NCI-H1092 treated with DMSO at 0.1 percent for 48 hours (cell line): ENCODE measurements around the gene HAS3.
"Not testable (repeated sequence)": the region's sequence is repeated elsewhere in the genome, so short reads cannot be mapped to it uniquely, and the experiment has no call there.

ENCODE experiments used
- DNase-seq: peaks from one replicate; lab custom pipeline; 2025; lab: John Stamatoyannopoulos, UW

Gene HAS3

GRCh38 chr16:69105501-69106361 is at the start of gene HAS3:
Gene HAS3 (plus strand): TSS chr16:69105653. CDS start chr16:69109396, 3,743 bp downstream.
- peak; percentile 67 for DNase-seq

- no peak for DNase-seq
These were observed 49.5 kb upstream of the HAS3 start for GRCh38 chr16:69055980-69056379.

GRCh38 chr16:69056421-69056820 is 49.0 kb upstream of the HAS3 start:
- no peak for DNase-seq

- peak; percentile 40 for DNase-seq
These were observed 47.8 kb upstream of the HAS3 start for GRCh38 chr16:69057400-69058378.

GRCh38 chr16:69063491-69063890 is 42.0 kb upstream of the HAS3 start:
- DNase-seq = not testable (repeated sequence)

GRCh38 chr16:69064124-69064763 is 41.2 kb upstream of the HAS3 start:
- DNase-seq = no peak

GRCh38 chr16:69064764-69065313 is 40.6 kb upstream of the HAS3 start:
- no peak for DNase-seq

GRCh38 chr16:69069504-69069903 is 35.9 kb upstream of the HAS3 start:
- no peak for DNase-seq

GRCh38 chr16:69071036-69071435 is 34.4 kb upstream of the HAS3 start:
- no peak for DNase-seq

GRCh38 chr16:69072640-69072974 is 32.8 kb upstream of the HAS3 start:
- no peak for DNase-seq

- no peak for DNase-seq
These were observed 32.2 kb upstream of the HAS3 start for GRCh38 chr16:69073181-69073702.

- no peak for DNase-seq
These were observed 28.2 kb upstream of the HAS3 start for GRCh38 chr16:69077251-69077650.

- no peak for DNase-seq
These were observed 27.4 kb upstream of the HAS3 start for GRCh38 chr16:69078073-69078472.

GRCh38 chr16:69079697-69080096 is 25.8 kb upstream of the HAS3 start:
- DNase-seq = no peak

GRCh38 chr16:69083306-69083941 is 22.0 kb upstream of the HAS3 start:
- no peak for DNase-seq

- DNase-seq = no peak
These were observed 21.2 kb upstream of the HAS3 start for GRCh38 chr16:69084289-69084688.

GRCh38 chr16:69085032-69085695 is 20.3 kb upstream of the HAS3 start:
- DNase-seq = no peak

GRCh38 chr16:69087161-69087581 is 18.3 kb upstream of the HAS3 start:
- no peak for DNase-seq

GRCh38 chr16:69088684-69089083 is 16.8 kb upstream of the HAS3 start:
- no peak for DNase-seq

- DNase-seq = peak; percentile 82
These were observed 16.2 kb upstream of the HAS3 start for GRCh38 chr16:69089091-69089910.
